Activated CD8-positive, alpha-beta memory T cell treated with anti-CD3 and anti-CD28 coated beads, Interleukin-2, amount 50 U/mL, for 1 hour (primary cell): Measurements from ENCODE around the gene TMEM163.
"Not testable (repeated sequence)": the region's sequence is repeated elsewhere in the genome, so short reads cannot be mapped to it uniquely, and the experiment has no call there.

ENCODE experiments used
- DNase-seq: peaks from one replicate; pipeline ENCODE4 v3.0.0-alpha.2; 2020; ENCODE audit errors: extremely low read depth

TMEM163 gene

DNA sequence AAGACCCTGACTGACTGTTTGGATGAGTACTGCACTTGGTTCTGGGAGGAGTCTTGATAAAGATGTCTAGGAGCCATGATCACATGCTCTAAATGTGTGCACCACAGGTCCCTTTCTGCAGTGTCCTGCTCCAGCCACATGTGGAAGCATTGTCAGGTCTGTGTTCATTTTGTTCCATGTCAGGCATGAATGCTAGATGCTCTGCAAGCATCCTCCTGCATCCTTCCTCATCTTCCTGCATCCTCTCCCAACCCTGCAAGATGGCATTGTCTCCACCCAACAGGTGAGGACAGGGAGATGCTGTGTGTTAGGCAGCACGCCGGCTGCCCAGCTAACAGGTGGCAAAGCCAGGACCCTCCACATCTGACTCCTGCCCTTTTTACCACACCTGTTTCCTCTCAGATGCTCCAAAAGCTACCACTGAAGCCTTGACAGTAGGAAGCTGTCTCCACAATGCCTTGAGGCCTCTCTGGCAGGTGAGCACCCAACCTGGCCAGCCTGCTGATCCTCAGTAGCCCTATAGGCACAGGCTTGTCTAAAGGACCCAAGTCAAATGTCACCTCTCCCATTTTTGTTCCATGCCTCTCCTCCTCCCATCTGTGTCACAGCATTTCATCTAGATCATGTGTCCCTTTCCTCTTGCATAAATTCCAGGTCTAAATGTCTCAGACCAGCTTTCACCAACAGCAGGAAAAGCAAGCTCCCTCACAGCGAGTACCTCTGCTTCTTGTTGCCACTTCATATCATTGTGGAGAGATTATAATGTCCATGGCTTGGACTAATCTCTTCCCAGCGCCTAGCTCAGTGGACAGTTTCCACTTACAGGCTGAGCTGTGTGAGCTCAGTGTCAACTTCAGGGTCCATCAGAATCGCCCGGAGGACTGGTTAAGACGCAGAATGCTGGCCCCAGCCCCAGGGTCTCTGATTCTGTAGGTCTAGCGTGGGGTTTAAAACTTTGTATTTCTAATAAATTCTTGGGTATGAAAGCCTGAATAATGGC is 55.0 kb downstream of the TMEM163 start:
- DNase-seq = no peak

DNA sequence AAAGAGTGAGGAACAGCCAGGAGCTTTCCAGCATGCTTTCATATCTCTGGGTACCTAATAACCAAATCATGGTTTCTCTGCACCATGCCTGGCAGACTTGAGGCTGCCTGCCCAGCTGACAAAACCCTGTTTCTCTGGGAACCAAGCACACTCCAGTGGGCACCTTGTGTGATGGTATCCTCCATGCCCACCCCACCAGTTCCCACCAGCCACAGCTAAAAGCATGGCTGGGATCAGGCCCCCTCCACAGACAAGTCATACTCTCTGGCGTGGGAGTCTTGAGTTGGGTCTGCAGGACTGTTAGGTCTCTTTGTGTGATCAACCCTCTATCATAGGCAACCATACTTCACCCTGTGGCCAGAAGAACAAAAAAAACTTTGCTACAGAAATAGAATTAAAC is 56.0 kb downstream of the TMEM163 start:
- DNase-seq = no peak

DNA sequence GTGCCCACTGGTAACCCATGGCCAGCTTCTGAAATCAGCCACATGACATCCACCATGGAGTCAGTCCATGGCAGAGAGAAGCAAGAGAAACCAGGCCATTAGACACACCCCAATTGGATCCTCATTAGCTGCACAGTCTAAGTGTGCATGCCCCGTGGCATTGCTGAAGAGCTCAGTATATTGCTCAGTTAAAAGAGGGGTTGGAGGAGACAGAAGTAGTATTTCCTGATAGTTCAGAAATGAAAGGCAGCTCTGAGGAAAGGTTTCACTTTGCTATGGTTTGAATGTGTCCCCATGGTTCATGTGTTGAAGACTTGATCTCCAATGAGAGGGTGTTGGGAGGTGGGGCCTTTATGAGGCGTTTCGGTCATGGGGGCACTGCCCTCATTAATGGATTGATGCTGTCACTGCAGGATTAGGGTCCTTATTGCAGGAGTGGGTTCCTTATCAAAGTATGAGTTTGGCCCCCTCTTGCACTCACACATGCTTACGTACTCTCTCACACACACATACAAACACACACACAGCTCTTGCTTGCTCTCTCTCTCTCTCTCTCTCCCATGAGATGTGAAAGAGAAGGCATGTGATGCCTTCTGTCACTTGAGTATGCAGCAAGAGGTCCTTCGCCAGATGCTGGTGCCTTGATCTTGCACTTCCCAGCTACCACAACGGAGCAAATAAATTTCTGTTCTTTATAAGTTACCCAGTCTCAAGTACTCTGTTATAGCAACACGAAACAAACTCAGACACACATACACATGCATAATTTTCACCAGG is 58.0 kb downstream of the TMEM163 start:
- no peak for DNase-seq

DNA sequence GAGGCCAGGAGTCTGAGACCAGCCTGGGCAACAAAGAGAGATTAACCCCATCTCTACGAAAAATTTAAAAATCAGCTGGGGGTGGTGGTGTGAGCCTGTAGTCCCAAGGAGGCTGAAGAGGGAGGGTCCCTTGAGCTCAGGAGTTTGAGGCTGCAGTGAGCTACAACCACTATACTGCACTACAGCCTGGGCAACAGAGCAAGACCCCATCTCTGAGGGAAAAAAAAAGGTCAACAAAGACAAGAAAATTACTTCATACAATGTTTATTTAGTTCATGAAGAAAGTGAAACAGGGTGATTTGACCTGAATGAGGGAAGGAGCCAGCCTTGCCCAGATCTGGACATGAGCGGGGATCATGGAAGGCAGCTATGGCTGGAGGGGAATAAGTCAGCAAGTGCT is 59.1 kb downstream of the TMEM163 start:
- DNase-seq = no peak

DNA sequence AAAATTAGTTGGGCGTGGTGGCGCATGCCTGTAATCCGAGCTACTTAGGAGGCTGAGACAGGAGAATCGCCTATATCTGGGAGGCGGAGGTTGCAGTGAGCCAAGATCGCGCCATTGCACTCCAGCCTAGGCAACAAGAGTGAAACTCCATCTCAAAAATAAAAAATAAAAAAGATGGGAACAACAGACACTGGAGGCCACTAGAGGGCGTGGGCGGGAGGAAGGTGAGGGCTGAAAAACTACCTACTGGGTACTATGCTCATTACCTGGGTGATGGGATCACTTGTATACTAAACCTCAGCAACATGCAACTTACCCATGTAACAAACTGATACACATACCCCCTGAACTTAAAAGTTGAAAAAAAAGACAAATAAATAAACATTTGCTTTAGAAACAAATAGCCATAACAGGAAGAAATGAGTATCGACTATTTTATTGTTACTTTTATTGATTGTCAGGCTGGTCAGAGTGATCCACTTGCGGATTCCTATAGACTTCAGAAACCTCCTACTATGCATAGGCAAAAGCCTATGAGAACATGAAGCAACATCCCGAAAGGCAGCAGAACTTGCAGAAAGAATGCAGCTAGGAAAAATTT is 61.0 kb downstream of the TMEM163 start:
- no peak for DNase-seq

DNA sequence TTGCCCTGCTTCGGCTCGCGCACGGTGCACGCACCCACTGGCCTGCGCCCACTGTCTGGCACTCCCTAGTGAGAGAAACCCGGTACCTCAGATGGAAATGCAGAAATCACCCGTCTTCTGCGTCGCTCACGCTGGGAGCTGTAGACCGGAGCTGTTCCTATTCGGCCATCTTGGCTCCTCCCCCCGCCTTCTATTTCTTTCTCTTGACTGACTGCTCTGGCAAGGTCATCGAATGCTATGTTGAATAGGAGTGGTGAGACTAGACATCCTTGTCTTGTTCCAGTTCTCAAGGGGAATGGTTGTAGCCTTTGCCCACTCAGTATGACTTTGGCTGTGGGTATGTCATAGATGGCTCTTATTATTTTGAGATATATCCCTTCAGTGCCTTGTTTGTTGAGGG is 62.4 kb downstream of the TMEM163 start:
- not testable (repeated sequence) for DNase-seq

DNA sequence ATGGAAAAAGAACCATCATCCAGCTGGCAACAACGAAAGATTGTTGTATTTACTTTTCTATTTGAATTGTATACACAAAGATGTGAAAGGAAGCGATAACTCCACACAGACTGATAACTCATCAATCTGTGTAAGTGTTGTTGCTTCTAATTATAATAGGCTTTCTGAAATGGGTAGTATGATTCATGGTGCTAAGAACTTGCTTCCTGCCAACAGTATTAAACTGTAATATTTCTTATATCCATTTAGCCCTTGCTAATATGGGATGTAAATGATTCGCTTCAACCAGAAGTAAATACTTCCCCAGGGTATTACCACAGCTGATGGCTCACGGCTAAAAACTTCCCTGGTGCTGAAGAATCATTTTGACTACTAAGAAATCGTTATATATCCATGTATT is 70.2 kb downstream of the TMEM163 start:
- DNase-seq = no peak

DNA sequence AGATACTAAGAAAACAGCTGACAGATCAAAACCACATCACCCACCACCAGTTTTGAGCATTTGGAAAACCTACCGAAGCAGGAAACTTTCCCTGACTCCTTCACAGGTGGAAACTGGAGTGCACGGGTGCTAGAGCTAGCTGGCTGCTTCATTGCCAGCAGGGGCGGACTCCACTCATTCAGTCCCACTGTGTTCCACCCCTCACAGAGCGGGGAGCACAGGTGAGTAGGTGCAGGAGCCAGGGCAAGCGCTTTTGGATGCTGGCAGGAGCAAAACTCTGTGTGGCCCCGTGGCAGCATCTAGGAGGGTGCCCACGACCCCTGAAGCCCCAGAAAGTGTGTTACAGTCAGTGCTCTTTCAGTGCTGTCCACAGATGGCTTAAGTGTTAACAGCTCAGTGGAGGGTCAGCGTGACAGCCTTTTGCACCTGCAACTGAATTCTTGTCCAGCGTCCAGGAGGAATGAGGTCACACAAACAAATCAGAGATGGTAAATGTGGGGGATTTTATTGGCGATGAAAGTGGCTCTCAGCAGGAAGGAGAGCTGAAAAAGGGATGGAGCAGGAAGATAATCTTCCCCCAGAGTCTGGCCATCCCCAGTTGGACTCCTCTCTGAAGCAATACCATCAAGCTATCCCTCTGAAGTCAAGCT is 71.1 kb downstream of the TMEM163 start:
- no peak for DNase-seq

DNA sequence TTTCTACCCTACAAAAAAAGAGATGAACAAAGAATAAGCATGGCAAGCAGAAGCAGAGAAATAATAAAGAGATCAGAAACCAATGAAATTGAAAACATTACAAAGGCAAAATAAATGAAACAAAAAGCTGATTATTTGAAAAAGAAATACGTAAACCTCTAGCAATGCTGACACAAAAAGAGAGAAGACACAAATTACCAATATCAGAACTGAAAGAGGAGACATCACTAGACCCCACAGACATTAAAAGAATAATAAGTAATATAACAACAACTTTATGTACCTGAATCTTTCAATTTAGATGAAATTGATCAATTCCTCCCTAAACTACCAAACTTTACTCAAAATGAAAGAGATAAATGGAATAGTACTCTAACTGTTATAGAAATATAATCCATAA is 75.9 kb downstream of the TMEM163 start:
- DNase-seq = no peak

DNA sequence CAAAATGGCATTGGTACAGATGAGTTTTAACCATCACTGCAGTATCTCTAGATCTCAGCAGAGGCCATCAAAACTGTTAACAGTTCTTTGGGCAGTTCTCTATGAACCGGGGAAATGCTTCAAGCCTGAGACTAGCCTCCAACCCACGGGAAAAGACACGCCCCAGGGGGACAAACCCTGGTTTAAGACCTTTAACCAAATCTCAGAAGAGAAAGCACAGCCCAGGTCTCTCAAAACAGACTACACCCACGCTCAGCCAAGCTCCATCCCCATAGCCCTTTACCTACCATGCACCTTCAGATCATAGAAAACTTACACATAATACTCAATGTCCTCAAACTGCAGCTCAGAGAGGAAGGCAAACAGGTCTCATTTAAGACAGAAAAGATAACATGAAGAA is 78.3 kb downstream of the TMEM163 start:
- no peak for DNase-seq

DNA sequence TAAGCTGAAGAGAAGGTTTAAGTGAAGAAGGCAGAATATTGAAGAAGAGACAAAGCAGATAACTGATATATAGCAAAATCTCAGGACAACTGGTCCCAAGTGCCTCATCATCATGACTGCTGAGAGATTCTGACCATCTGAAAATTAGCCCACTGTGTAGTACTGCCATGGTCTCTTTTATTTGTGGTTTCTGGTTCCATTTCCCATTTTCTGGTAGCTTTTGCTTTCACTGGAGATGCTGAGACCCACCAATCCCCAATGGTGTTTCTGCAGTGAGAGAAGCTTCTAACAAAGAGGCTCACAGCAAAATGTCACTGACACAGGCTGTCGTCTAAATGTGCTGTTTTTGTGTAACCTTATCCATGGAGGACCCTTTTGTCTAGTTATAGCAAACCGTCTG is 79.5 kb downstream of the TMEM163 start:
- DNase-seq = no peak

DNA sequence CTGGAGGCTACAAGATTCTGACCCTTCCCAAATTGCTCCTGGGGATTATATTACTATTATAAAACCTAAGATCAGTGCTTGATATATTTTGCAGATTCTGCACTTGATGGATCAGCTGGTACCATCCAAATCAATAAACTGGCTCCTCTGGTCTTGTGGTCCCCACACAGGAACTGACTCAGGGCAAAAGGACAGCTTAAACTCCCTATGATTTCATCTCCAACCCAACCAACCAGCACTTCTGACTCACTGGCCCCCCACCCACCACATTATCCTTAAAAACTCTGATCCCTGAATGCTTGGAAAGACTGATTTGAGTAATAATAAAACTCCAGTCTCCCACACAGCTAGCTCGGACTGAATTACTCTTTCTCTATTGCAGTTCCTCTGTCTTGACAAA is 82.1 kb downstream of the TMEM163 start:
- no peak for DNase-seq

DNA sequence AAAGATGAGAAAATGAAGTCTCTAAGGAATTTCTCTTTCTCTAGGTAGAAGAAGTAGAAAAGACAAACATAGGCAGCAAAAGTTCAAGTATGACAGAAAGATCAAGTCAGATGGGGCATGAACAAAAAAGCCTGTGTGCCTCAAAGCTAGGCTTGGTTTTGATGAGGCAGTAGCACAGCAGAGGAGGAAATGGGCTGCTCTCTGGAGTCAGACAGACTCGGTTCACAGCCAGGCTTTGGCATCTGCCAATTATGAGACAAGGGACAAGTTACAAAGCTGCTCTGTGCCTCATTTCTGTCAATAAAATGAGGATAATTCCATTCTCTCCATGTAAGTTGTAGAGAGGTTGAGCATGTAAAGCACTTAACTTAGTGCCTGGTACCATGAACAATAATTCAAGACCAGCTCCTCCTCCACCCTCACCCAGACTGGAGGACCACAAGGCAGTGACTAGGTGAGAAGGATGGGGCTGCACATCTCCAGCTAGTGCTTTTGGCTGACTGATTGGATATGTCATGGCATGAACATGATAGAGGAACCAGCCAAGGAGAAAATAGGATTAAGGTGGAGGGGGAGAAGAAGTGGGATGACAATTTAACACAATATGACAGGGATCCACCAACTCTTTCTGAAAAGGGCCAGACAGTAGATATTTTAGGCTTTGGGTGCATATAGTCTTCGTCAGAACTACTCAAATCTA is 84.6 kb downstream of the TMEM163 start:
- DNase-seq = no peak

DNA sequence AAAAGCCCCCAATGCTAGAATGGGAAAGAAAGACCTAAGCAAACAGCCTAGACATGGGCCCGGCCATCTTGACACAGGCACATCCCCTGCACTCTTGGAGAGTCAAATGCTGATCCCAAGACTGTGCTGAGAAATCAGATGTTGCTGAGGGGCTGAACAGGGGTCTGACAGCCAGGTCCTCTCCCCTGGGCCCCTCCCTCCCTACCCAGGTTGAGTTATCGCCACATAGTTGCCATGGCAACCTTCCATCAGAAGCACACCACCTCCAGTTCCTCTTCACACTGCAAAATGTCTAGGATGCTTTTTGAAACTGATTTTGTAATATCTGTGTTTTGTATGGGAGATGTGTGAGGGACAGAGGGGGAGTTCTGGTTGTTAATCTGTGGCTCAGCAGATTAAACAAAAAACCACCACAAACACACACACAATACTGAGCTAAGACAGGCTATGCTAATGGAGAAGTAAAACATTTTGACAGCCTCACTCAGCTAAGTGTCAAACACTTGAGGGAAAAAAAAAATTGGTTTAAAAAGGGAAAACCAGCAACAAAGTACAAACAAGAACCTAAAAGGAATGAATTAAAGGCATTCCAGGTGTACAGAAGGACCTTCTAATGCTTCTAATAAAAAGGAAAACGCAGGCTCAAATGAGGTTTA is 88.2 kb downstream of the TMEM163 start:
- no peak for DNase-seq

DNA sequence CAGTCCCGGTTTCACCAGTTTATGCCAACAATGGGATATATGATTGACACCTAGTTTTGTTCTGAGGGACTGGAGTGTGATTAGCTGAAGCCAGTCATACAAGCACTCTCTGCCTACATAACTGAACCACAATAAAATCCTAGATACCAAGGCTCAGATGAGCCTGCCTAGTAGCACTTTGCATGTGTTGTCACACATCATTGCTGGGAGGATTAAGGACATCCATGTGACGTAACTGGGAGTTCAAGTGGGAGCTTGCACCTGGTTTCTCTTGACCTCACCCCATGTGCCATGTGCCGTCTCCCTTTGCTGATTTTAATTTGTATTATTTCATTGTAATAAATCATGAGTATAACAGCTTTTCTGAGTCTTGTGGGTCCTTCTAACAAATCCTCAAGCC is 90.3 kb downstream of the TMEM163 start:
- DNase-seq = no peak

DNA sequence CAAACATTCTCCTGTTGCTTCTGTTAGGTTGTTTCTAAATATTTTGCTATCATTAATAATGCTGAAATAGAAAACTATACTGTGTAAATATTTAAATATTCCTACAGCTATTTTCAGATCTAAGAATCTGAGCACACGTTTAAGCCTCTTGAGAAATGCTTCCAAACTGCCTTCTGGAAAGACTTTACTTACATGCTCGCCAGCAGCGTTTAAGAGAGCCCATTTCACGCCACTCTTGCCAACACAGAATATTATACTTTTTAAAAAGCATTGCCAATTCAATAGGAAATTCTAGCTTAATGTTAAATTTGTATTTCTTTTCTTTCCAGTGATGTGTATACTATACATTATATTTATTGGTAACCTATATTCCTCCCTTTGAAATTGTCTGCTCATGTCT is 92.0 kb downstream of the TMEM163 start:
- no peak for DNase-seq

DNA sequence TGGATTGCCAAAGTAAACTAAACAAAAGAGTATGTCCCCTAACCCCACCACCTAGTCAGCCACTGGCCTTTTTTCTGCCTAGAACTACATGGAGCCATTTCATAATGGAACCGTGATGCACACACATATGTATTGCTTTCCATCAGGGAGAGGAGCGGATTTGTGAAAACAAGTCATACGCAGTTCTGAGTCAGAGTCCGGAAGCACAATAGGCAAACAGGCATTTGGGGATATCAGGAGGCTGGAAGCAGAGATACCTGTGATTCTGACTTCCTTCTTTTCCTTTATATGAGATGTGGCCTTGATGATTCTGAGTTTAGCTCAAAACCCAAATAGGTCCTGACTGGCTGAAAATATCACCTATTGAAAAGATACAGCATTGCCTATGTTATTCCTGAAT is 93.5 kb downstream of the TMEM163 start:
- no peak for DNase-seq

DNA sequence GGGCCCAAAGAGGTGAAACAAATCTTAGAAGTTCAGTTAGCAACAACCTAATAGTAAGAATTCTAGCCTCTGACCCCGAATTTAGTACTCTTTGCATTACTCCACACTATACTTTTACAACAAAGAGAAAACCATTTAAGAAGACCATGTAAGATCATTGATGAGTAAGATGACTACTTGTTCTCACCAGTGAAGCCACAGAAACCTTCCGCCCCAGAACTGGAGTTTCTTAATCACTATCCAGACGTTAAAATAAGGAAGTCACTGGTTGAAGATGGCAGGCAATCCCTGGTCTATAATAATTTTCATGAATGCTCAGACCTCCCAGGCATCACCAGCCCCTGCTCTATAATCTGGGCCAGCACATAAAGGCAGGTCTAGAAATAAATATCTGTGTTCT is 95.0 kb downstream of the TMEM163 start:
- DNase-seq = no peak

DNA sequence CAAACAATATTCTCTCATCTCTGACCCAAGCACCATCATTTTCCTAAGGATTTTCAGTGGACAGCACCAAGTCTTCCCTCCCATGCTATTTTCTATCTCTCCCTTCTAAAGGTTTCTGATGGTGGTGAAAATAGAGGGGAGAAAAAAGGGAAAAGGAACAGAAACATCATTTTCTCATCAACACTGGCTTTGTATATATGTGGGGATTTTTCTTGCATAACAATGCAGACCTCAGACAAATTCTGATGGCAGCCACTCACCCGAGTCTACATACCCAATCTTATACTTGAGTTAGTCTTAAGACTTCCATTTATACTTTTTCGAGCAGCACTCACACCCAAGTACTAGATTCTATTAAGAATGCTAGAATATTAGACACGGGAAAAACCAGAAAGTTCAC is 95.8 kb downstream of the TMEM163 start:
- DNase-seq = no peak

DNA sequence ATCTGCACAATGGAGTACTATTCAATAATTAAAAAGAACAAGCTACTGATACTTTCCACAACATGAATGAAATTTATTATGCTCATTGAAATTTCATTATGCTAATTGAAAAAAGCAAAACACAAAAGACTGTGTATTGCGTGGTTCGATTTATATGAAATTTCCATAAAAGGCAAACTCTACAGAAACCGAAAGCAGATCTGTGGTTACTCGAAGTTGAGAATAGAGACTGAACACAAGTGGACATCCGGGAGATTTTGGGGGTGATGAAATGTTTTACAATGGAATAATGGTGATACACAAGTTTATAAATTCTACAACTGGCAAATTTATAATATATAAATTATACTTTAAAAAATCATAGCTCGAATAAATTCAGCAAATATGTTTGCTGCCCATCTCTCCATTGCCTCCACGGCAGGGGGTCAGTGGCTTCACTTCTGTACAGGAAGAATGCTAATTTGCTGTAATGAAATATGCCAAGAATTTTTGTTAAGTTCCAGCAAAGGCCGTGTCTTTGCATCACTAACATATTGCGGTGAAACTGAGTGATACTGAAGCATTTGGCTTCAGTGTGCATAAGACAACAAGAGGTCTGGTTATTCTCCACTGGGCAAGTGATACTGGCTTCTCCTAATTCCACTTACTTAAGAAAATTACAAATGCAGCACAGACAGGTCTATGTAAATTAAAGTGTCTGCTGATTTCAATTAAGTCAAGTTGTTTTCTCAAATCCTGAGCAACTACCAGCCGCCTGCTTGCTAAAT is 96.7 kb downstream of the TMEM163 start:
- DNase-seq = no peak
